ENCODE measurements around the gene ACSL6. TPM values are rescaled to one million over a fixed set of nuclear protein-coding genes. Genes with fewer than 3 reads are reported as not detected.

Gene ACSL6
- total and polyA plus RNA-seq, 10 donors, result 0.76 to 18.4 (median 3.9) TPM

DNA sequence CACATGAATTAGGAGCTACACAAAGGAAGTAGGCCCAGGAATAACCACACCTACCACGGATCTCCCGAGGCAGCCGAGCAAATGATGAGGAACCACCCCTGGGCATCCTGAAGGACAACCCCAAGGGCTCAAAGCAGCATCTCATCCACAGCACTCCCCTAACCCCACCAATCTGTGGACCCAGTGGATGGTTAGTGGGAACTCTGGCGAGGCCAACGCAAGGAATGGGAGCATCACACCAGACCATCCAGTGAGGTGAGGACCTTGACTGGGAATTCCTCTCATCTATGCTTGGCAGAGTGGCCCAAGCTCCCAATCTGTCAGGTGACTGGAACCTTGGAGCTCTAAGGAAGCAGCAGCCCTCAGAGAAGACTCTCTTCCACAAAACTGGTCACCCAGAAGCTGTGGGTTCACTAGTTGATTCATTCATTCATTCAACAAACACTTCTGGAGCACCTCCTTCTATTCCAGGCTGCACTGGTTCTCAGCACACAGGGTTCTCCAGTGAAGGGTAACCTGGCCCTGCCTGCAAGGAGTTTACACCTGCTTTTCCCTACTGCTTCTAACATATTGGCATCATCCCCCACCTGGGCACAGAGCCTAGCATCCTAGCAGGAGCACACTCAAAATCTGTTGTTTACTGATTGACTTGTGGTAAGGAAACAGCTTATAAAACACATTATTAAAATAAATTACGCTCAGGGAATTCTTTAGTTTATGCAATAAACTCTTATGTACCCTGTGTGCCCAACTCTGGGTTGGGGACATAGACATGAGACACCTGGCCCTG, 4.9 kb downstream of the ACSL6 start:
- Histone ChIP-seq H3K27ac (no peak overlapping the region), H3K4me1 (peaks cover 0 to 34% (median 11%) of the 10 kb centered on the region in 6 donors), H3K4me3 (no peak overlapping the region), H3K36me3 (no peaks in the 10 kb centered on the region), H3K9me3 (no peaks in the 10 kb centered on the region), H3K27me3 (replicated peaks in 1 of 7) (peaks cover 2 to 37% (median 9%) of the 10 kb centered on the region in 7 donors)
- intact Hi-C loops (cut with DNase I; ENCODE audit: low total_unique reads), result loop anchor here (10.0 kb wide), 1 partner anchor 582 kb away; no protein-coding TSS in a partner anchor
- TF ChIP-seq POLR2A (IDR thresholded peaks at IDR 0.05) (no peak), POLR2AphosphoS5 (IDR thresholded peaks at IDR 0.05) (no peak), CTCF (IDR thresholded peaks at IDR 0.05 in 8 of 11, conservative IDR thresholded peaks at IDR 0.05 in 3 of 11) (no peak)
- 55 to 97% (median 89%) methylated on average over 4 to 6 of the region's 6 CpGs for WGBS, 5 donors
- DNase-seq, result peak; percentile 54

GRCh38 chr5:132005591-132005990, 5.9 kb downstream of the ACSL6 start:
- intact Hi-C loops (cut with DNase I; ENCODE audit: low total_unique reads), result loop anchor here (10.0 kb wide), 1 partner anchor 581 kb away; no protein-coding TSS in a partner anchor
- DNase-seq, result peak; percentile 69

DNA sequence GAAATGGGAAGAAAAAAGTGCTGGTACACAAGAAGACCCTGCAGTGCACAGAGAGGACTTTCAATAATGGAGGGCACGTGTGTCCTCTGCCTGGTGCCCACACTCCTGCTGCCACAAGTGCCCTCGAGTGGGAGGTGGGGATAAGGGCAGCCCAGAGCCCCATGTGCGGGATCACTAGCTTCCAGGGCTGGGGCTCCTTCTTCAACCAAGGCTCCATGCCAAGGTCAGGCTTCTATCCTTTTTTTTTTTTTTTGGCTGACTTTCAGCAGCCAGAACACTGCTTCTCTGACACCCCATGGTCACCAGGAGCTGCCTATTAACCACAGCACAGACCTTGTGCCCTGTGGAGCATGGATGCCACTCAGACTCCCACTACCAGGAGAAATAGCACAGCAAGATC, 7.5 kb downstream of the ACSL6 start:
- no peak overlapping the region for H3K27ac ChIP-seq
- no peaks in the 10 kb centered on the region for H3K36me3 ChIP-seq
- 62 to 85% (median 76%) methylated on average over 3 of the region's 3 CpGs for WGBS, 5 donors
- peaks cover 0 to 48% (median 17%) of the 10 kb centered on the region in 6 donors for H3K4me1 ChIP-seq
- no peak for TF ChIP-seq CTCF (IDR thresholded peaks at IDR 0.05 in 8 of 11, conservative IDR thresholded peaks at IDR 0.05 in 3 of 11)
- TF ChIP-seq POLR2A (IDR thresholded peaks at IDR 0.05), result no peak
- no peak for TF ChIP-seq POLR2AphosphoS5 (IDR thresholded peaks at IDR 0.05)
- H3K27me3 ChIP-seq (replicated peaks in 1 of 7), result peaks cover 0 to 17% (median 0%) of the 10 kb centered on the region in 7 donors
- intact Hi-C loops (cut with DNase I; ENCODE audit: low total_unique reads), result loop anchor here (10.0 kb wide), 1 partner anchor 579 kb away; no protein-coding TSS in a partner anchor
- peak; percentile 18 for DNase-seq
- H3K4me3 ChIP-seq, result no peak overlapping the region
- H3K9me3 ChIP-seq, result no peaks in the 10 kb centered on the region

More at GRCh38 chr5:132005591-132005990, 5.9 kb downstream of the ACSL6 start:
- TF ChIP-seq POLR2A (IDR thresholded peaks at IDR 0.05) (no peak), CTCF (IDR thresholded peaks at IDR 0.05 in 8 of 11, conservative IDR thresholded peaks at IDR 0.05 in 3 of 11) (no peak), POLR2AphosphoS5 (IDR thresholded peaks at IDR 0.05) (no peak)
- Histone ChIP-seq H3K4me1 (peaks cover 0 to 35% (median 14%) of the 10 kb centered on the region in 6 donors), H3K4me3 (no peak overlapping the region), H3K27me3 (replicated peaks in 1 of 7) (peaks cover 0 to 27% (median 0%) of the 10 kb centered on the region in 7 donors), H3K36me3 (no peaks in the 10 kb centered on the region), H3K9me3 (no peaks in the 10 kb centered on the region), H3K27ac (no peak overlapping the region)
- WGBS, 5 donors, result 90 to 96% (median 94%) methylated on average over 3 of the region's 3 CpGs

- no peaks in the 10 kb centered on the region for H3K36me3 ChIP-seq
- H3K4me1 ChIP-seq, result peaks cover 0 to 48% (median 17%) of the 10 kb centered on the region in 6 donors
- peaks cover 0 to 10% (median 0%) of the 10 kb centered on the region in 7 donors for H3K27me3 ChIP-seq (replicated peaks in 1 of 7)
- TF ChIP-seq POLR2AphosphoS5 (IDR thresholded peaks at IDR 0.05), result no peak
- TF ChIP-seq POLR2A (IDR thresholded peaks at IDR 0.05), result no peak
- TF ChIP-seq CTCF (IDR thresholded peaks at IDR 0.05 in 8 of 11, conservative IDR thresholded peaks at IDR 0.05 in 3 of 11), result no peak
- no peak overlapping the region for H3K27ac ChIP-seq
- intact Hi-C loops (cut with DNase I; ENCODE audit: low total_unique reads), result loop anchor here (10.0 kb wide), 1 partner anchor 578 kb away; no protein-coding TSS in a partner anchor
- H3K4me3 ChIP-seq, result no peak overlapping the region
- peak; percentile 68 for DNase-seq
- 58 to 84% (median 70%) methylated on average over 9 to 12 of the region's 12 CpGs for WGBS, 5 donors
- H3K9me3 ChIP-seq, result no peaks in the 10 kb centered on the region
Observed at GRCh38 chr5:132003170-132003744, 8.2 kb downstream of the ACSL6 start.

Measured in spleen (tissue), 11 donors.